ENCODE measurements around the gene LUC7L2.
"Not testable (repeated sequence)": the region's sequence is repeated elsewhere in the genome, so short reads cannot be mapped to it uniquely, and the experiment has no call there.

The LUC7L2 gene

GRCh38 chr7:139452958-139453672 is 93.4 kb downstream of the LUC7L2 start:
- no peak for DNase-seq

- DNase-seq = no peak
These were observed 94.1 kb downstream of the LUC7L2 start for GRCh38 chr7:139453673-139454321.

GRCh38 chr7:139455789-139456188 is 96.1 kb downstream of the LUC7L2 start:
- no peak for DNase-seq

GRCh38 chr7:139456511-139456910 is 96.8 kb downstream of the LUC7L2 start:
- DNase-seq = no peak

GRCh38 chr7:139457153-139457946 is 97.7 kb downstream of the LUC7L2 start:
- DNase-seq = no peak

GRCh38 chr7:139463421-139463820 is 103.7 kb downstream of the LUC7L2 start:
- DNase-seq = not testable (repeated sequence)

GRCh38 chr7:139464511-139464910 is 104.8 kb downstream of the LUC7L2 start:
- DNase-seq = not testable (repeated sequence)

- not testable (repeated sequence) for DNase-seq
These were observed 105.4 kb downstream of the LUC7L2 start for GRCh38 chr7:139465072-139465471.

GRCh38 chr7:139467729-139468128 is 108.0 kb downstream of the LUC7L2 start:
- DNase-seq = not testable (repeated sequence)

GRCh38 chr7:139468281-139468680 is 108.6 kb downstream of the LUC7L2 start:
- not testable (repeated sequence) for DNase-seq

GRCh38 chr7:139471740-139472353 is 112.2 kb downstream of the LUC7L2 start:
- DNase-seq = no peak

All from CD4-positive, alpha-beta T cell treated with Interferon alpha-2 for 1 hour (primary cell).